ENCODE results near the gene DNAJC10.
"Not testable (repeated sequence)": the region's sequence is repeated elsewhere in the genome, so short reads cannot be mapped to it uniquely, and the experiment has no call there.

Gene DNAJC10

GRCh38 chr2:182726473-182726872, 10.4 kb downstream of the DNAJC10 start:
- no peak for DNase-seq

GRCh38 chr2:182728014-182728413, 12.0 kb downstream of the DNAJC10 start:
- no peak for DNase-seq

- no peak for DNase-seq
Measured at GRCh38 chr2:182729710-182730339, 13.8 kb downstream of the DNAJC10 start.

- DNase-seq: no peak
Measured at GRCh38 chr2:182730486-182730885, 14.4 kb downstream of the DNAJC10 start.

- no peak for DNase-seq
Measured at GRCh38 chr2:182732736-182733135, 16.7 kb downstream of the DNAJC10 start.

- DNase-seq: no peak
Measured at GRCh38 chr2:182733572-182733971, 17.5 kb downstream of the DNAJC10 start.

DNA sequence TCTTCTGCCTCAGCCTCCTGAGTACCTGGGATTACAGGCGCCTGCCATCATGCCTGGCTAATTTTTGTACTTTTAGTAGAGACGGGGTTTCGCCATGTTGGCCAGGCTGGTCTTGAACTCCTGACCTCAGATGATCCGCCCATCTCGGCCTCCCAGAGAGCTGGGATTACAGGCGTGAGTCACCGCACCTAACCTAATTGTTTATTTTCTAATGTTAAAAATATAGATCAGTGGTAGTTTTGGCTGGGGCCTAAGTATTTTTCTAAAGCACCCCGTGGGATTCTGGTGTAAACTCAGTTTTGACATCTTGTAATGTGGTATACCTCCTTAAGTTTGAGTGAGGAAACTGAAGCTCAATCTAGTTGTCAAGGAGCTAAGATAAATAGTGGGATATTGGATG, 20.8 kb downstream of the DNAJC10 start:
- not testable (repeated sequence) for DNase-seq

- DNase-seq: no peak
Measured at GRCh38 chr2:182740701-182741100, 24.6 kb downstream of the DNAJC10 start.

GRCh38 chr2:182741620-182742019, 25.6 kb downstream of the DNAJC10 start:
- no peak for DNase-seq

DNA sequence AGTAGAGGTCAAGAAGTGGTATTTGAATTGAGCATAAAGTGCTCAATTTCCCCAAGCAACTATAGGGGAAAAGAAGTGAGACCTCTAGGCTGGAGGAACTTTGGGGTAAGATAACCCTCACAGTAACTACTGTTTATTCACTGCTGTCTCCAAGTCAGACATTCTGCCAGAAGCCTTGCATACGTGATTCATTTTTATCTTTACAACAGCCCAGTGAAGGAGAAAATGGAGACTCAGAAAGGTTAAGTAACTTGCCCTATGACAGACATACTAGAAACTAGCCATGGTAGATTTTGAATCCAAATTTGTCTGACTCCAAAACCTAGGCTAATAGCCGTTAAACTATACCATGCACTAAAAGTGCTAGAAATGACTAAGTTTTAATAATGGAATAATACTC, 28.4 kb downstream of the DNAJC10 start:
- no peak for DNase-seq

- DNase-seq: no peak
Measured at GRCh38 chr2:182745061-182745460, 29.0 kb downstream of the DNAJC10 start.

GRCh38 chr2:182745894-182746293, 29.8 kb downstream of the DNAJC10 start:
- not testable (repeated sequence) for DNase-seq

- no peak for DNase-seq
Measured at GRCh38 chr2:182754231-182754630, 38.2 kb downstream of the DNAJC10 start.

DNA sequence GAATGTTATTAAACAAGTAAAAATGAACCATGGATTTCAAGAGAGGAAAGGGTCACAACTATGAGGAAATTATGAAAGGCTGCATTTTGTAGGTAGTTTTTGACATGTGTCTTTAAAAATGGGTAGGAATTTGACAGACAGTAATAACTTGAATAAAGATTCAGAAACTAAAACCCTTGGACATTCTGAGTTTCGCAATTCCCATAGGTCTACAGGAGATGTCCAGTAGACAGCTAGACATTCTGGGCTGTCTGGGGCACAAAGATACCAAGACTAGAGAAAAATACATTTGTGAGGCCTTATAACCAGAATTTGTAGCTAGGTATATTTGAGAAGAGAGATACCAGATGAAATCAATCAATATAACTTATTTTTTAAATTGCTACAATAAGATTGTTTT, 42.3 kb downstream of the DNAJC10 start:
- no peak for DNase-seq

- DNase-seq: no peak
Measured at GRCh38 chr2:182761903-182762302, 45.8 kb downstream of the DNAJC10 start.

- no peak for DNase-seq
Measured at GRCh38 chr2:182763311-182763912, 47.4 kb downstream of the DNAJC10 start.

DNA sequence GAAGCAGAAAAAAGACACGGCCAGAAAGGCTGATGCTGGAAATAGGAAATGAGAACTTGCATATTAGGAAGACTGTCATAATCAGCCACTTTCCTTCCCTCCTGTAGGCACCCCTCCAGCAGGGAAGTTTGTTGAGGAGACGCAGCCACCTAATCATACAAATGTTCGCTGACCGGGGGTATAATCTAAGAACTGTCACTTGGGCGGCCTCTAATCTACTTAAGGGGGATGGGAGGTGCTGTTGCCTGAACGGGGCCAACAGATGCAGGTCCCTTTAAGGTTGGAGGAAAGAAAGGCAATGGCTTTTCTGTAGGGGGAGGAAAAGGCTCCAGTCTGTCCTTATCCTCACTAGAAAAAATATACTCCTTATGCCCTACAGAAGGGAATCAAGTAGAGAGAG, 50.6 kb downstream of the DNAJC10 start:
- DNase-seq: no peak

GRCh38 chr2:182767578-182767977, 51.5 kb downstream of the DNAJC10 start:
- DNase-seq: no peak

GRCh38 chr2:182768950-182769349, 52.9 kb downstream of the DNAJC10 start:
- DNase-seq: not testable (repeated sequence)

DNA sequence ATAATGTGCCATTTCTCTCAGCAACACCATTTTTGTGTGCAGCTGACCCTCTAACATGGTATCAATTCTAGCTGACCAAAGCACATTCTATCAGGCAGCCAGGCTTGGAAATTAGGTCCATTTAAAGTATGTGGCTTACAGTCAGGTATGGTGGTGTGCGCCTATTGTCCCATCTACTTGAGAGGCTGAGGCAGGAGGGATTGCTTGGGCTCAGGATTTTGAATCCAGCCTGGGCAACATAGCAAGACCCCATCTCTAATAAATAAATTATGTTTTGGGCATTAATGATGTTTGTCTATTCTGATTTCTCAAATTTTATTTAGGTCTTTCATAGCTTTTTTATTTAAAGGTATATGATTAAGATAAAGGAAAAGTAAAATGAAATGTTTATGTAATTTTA, 63.3 kb downstream of the DNAJC10 start:
- DNase-seq: no peak

- not testable (repeated sequence) for DNase-seq
Measured at GRCh38 chr2:182781099-182781498, 65.0 kb downstream of the DNAJC10 start.

- not testable (repeated sequence) for DNase-seq
Measured at GRCh38 chr2:182782686-182783085, 66.6 kb downstream of the DNAJC10 start.

DNA sequence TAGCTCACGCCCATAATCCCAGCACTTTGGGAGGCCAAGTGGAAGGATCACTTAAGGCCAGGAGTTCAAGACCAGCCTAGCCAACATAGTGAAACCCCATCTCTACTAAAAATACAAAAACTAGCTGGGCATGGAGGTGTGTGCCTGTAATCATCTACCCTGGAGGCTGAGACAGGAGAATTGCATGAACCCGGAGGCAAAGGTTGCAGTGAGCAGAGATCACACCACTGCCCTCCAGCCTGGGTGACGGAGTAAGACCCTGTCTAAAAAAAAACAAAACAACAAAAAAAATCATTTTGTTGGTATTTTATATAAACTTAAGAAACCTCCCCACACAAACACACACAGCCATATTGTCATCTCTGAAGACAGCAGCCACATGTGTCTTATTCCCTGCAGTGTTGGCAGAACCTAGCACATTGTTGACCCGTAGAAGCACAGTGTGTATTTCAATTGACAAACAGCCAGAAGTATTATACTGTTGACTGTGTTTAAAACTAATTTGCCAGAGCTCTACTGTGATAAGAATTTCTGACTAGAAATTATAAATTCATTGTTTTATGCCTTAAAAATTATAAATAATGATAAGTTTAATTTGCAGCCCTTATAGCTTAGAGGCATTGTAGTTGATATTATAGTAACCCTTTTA, 68.1 kb downstream of the DNAJC10 start:
- no peak for DNase-seq

DNA sequence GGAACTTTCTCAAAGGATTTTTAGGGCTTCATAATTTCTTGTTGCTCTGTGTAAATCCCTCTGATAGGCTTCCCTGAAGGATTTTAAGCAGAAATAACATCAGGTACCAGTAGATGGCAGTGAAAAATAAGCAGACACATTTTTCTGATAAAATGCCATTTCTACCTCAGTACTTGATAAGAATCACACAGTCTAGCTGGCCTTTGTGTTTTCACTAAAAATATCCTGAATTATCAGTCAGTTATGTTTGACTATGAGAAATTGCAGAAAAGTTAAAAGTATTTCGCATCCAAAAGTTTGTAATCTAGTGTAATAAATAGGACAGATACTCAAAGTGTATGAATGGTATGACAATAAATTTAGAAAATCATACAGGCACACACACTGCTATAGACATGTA, 68.7 kb downstream of the DNAJC10 start:
- no peak for DNase-seq
